GM19238 (cell line): Measurements from ENCODE around the gene CCDC33.

Experiments
- DNase-seq: peaks from one replicate; pipeline ENCODE4 v3.0.0; 2011; ENCODE audit warnings: low spot score; ENCODE audit not compliant: insufficient read length

The CCDC33 gene

DNA sequence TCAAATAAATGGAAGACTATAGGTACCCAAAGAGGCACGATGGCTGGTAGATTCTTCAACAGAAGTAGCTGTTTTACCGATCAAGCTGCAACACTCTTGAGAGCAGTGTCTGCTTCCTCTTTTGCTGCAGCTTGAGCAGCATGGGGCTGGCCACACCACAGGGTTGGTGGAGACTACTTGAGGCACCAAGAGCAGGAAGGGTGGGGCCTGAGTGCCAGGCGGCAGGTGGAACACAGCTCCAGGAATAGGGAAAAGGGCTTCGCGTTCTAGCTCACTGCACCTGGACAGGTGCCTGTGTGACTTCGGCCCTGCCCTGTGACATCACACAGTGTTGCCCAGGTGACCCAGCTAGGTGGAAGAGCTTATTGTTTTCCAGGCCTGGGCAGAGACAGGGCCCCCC lies at the start of gene CCDC33:
CCDC33 (plus strand) TSS at position 365 of the 400 bp plus-strand sequence. CDS start 394 bp downstream, outside the sequence.
- DNase-seq = peak; percentile 36

DNA sequence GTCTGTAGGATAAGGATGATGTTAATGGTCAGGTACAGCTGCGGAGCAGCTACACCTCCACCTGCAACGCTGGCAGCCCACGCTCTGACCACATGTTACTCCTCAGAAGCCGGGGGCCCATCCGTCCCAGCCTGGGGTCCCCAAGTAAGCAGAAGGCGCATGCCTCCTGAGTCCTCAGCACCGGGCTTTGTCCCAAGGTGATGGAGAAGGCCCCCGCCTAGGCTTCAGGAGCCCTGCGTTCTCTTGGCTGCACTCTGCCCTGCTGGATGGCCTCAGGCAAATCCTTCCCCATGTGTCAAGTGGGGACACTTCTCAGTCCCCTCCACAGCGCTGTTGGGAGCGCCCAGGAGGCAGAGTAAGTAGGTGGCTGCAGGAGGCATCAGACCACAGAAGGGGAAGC lies 47.9 kb upstream of the CCDC33 start:
- no peak for DNase-seq

DNA sequence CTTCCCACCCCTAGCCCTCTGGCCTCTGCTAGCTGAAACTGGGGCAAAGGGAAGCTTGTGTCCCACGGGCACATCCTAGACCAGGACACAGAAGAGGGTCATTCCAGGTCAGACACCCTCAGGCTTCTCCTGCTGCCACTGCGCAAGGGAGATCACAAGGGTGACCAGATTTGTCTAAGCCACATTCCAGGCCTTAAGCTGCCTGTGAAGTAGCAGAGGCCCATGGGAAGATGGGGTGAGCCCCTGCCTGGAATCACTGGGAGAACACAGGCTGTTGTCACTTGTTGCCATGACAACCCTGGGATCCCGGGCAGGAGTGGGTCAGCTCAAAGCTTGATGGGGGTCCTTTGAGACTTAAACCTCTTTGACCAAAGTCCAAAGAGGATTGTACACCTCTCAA lies 44.3 kb upstream of the CCDC33 start:
- DNase-seq = no peak

DNA sequence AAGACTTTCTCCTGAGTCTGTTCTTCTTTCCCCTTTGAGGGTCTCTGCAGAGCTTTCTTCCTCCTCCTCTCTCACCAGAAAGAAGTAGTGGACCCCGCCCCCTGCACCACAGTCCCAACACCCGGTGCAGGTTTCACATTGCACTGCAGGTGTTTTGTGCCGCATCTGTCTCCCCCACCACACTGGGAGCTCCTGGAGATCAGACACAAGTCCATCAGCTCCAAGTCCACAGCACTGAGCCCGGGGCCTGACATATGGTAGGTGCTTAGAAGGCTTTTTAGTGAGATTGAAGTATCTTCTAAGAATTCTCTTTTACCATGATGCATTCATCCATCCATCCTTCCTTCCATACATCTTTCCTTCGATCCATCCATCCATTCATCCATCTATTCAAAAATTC lies 43.4 kb upstream of the CCDC33 start:
- DNase-seq = no peak

DNA sequence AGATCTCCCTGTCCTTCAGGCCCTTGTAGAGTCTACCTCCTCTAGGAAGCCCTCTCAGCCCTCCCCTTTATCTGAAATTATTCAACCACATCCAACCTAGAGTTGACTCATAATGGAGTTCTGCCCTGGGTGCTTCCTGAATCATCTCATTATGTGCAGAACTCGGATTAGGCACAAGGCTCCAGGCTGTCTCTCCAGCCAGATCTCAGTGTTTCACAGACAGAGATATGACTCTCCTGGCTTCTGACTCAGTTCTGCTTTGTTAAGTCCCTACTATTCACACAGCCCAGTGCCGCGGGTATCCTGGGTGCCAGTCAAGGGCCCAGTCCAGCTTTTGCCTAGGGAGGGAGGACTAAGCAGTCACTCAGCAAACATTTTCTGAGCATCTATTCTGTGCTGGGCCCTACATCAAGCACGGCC lies 42.8 kb upstream of the CCDC33 start:
- no peak for DNase-seq

DNA sequence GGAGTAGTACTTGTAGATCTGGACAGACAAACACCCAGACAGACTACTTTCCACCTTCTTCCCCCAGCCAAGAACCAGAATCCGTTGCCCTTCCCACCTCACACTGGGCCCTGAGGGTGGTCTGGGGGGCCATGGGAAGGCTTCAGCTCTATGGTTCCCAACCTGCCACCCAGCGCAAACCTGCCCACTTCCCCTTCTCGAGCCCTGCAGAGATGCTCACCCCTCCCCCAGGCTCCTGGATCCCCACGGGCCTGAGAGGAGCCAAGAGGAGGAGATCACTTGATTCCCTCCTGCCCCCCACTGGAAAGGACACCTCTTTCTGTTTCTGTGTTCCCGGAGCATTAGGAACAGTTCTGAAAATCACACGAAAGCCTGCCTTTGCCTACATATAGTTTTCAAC lies 42.2 kb upstream of the CCDC33 start:
- DNase-seq = no peak

DNA sequence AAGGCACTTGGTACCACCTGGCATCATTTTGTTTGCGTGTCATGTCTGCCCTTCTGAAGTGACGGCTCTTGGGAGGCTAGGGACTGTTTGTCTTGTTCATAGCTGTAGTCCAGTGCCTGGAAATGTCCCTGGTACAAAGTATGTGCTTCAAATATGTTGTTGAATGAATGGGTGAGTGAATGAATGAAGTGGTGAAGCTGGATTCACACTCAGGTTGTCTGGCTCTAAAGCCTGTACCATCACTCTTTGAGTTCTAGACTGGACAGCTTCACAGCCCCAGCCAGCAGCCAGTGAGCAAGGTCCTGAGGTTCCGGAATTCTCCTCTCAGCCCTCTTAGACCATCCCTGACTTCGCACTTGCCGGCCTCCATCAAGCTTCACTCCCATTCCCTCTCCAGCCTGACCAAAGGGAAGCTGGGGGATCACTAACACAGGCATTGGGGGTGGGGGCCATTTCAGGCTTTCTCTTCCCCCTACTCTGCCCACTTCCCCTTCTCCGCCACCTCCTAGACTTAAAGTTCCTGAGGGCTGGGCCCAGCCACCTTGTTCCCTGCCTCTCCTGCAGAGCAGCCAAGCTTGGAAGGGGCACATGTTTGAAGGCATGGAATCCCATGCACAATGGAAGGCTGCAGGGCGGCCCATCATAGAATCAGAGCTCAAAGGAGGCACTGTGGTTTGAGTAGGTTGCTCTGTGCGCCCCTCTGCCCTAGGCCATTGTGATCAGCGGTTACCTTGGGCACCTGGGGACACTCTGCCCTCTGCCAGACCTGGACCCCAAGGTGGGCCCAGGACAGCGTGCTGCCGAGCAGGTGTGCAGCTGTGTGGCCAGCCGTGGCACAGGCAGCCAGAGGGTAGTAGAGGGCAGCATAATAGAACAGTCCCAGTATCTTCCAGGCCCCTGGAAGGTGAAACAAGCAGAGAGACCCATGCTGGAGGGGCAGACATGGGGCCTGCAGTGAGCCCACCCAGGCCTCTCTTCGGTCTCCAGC lies 41.3 kb upstream of the CCDC33 start:
- DNase-seq = no peak

DNA sequence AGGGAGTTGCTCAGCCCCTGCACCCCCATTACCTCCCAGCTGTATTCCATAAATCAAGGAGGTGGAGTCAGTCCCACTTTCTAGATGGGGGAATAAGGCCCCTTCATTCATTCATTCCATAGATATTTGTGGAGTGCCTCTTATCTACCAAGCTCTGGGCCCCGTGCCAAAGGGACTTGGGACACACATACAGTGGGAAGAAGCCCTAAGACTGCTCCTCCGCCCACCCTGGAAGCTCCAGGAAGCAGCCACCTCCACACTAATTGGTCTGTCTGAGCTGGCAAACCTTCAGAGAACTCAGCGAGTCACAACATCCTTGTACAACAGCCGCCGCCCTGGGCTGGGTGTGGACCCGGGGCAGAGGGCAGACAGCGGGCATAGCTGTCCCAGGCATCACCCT lies 40.0 kb upstream of the CCDC33 start:
- no peak for DNase-seq

DNA sequence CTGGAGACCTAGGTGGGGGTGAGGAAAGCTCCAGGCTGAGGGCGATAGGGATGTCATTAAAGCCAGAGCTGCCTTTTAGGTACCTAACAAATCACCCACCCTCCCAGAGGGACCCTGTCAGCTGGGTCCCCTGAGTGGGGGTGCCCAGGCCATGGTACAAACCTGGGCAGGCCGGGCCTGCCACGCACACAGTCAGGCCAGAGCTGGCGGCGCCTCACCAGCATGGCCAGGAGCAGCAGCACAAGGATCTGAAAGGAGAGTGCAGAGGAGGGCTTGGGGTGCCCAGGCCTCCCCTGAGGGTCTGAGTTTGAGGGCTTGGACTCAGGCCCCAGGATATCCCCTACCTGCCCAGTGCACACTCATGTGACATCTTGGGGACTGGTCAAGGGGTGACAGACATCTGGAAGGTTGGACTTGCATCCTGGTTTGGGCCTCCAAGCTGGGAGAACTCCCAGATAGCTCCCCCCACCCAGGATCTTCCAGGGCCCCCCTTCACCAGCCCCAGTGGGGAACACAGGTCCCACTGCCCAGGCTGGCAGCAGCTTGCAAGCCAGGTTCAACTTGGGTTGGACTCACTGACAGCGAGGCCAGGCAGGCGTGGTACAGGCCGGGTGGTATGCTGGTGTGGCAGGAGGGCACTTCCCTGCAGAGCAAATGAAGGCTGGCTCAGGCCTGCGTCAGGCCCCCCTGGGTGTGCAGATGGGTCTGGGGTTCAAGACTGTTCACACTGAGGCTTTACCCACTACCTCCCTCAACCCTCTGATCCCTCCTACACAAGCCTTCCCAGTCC lies 38.8 kb upstream of the CCDC33 start:
- no peak for DNase-seq

DNA sequence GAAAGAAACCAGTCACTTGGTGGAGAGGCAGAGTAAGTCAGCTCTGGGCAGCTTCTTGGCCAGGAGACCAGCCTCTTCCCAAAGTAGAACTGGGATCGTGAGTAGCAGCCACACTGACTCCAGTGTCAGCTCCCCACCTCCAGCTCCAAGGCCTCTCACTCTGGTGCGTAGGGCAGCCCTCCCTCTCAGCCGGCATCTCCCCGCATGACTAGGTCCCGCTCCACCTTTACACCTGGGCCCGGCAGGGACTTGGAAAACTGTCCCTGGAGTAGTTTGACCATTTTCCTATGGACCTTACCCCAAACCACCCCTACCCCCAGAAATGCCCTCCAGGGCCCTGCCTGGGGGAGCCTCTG lies 36.9 kb upstream of the CCDC33 start:
- no peak for DNase-seq

DNA sequence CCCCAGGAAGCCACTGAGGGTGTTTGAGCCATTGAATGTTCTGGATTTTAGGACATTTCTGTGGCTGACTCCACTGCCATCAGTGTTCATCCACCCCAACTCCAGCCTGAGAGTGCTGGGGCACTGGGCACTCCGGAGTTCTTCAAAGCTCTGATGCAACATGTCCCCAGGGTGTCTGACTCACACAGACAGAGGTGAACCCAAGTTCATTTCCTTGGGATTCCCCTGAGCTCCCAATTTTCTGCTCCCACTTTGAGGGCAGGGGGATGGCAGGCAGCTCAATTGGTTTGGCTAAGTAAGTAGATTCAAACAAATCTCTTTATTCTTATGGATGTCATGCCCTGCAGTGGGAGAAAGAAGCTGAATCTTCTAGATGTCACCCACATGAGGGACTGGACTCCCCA lies 35.7 kb upstream of the CCDC33 start:
- no peak for DNase-seq

DNA sequence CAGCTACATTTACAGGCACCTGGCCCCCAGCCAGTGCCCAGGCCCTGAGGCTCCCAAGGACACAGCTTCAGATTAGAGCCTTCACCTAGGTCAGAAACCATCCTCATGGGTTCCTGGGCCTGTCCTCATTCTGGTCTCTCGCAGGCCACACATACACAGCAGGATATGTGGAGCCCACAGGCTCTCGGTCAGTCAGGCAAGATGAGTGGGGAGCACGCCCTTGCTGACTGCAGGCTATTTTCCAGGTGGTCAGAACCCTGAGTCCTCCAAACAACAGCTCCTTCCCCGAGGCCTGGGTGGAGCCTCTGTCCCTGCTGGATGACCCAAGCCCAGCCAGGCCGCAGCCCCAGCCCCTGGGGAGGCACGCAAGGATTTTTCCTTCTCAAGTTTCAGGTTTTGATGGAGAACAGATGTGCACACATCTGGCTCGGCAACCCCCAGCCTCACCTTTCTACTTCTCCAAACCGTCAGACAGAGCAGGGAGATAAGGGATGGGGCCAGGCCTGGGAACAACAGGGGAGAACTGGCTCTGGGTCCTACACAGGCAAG lies 35.2 kb upstream of the CCDC33 start:
- no peak for DNase-seq

DNA sequence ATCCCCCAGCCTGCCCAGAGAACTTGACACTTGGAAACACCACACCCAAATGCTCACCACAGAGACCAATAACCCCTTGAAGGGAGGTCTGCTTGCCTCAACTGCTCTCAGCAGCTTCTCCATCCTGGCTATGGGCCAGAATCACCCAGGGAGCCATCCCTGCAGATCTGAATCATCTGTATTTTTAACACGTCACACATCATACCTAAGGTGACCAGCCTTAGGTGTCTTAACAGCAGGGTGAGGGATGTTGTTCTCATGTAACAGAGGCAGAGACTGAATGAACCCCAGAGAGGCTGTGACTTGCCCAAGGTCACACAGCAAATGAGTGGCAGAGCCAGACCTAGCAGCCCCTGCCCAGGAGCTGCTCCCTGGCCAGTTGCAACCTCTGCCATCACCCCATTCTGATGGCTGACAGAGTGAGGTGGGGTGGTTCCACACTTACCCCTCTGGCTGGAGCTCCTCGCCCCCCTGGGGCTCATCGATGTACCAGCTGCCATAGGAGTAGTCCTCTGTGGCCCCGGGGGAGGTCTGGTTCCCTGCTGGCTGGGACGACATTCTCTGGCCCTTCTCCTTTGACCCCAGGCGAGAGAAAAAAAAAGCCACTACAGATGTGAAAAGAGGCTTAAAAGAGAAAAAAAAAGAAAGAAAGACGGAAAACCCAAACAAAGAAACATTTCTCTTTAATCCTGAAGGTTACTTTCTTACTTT lies 34.3 kb upstream of the CCDC33 start:
- no peak for DNase-seq

DNA sequence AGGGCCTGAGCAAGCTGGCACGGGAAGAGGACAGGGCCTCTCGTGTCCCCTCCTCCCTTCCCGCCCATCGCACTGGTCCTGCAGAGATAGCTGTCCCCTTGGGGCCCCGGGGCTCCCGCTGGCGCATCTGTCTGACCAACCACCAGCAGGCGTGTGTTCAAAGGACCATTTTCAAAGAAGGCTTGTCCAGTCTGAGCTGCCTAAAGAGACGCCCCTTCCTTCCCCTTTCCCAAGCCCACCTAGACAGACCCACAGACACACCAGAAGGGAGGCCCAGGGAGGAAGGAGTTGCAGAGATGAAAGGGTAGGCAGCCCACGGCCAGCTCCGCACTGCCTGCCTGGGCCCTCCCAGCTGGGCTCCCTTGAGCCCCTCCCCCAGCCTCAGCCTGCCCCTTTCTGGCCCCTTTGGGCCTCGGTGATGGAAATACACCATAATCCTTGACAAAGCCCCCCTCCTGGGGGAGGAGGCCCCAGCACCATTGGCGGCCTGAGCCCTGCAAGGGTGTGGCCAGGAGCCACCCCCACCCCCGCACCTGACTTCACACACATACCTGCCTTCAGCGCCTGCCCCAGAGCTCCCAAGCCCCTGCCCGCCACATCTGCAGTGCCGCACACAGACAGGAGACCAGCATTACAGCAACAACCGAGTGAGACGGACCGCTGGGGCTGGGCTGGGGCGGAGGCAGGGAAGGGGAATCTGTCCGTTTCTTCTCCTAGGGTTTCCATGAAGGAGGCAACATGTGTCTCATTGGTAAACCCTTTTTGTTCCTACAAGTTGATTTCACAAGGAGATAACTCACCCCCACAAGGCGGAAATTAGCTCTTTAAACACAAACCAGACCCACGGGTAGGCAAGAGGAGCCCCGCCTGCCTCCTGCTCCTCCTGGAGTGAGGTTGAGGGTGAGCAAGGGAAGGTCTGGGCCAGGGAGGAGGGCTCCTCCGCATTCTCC lies 33.4 kb upstream of the CCDC33 start, which contains the start of gene STRA6:
STRA6 (minus strand) TSS at position 336 of the 950 bp plus-strand sequence. CDS start 520 bp downstream, outside the sequence.
- no peak for DNase-seq

DNA sequence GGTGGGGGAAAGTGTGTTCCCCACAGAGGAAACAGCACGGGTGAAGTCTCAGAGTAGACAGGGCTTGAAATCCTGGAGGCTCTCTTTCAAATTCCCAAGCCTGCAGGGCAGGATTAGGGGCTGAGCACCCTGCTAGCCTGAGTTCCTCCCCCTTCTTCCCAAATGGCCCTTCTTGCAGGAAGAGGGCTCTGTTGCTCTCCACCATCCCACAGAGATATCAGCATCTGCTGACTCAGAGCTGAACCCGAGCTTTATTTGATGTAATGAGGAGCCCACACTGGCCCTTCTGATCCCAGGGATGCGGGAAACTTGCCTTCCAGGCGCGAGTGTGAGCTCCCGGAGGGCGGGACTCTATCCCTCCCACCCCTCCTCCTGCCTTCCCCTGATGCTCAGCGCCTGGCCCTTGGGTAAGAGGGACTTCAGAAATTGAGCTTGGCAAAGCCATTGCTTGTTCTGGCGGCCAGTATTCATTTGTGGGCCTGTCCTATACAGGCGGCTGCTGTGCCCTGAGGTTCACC lies 32.2 kb upstream of the CCDC33 start:
- DNase-seq = no peak

DNA sequence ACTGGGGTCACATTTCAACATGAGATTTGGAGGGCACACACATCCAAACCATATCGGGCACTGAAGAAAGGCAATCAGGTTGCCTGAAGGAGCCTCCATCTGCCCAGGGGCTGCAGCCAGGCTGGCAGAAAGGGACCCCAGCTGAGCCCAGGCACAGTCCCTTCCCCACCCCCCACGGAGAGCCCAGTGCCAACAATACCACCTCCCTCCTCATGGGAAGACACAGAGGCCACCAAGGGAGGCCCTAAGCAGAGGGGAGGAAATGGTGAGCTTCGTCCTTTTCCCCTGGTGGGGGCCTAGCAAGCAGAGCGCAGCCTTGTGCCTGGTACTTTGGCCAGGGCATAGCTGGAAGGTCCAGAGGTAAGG lies 30.6 kb upstream of the CCDC33 start:
- DNase-seq = no peak

DNA sequence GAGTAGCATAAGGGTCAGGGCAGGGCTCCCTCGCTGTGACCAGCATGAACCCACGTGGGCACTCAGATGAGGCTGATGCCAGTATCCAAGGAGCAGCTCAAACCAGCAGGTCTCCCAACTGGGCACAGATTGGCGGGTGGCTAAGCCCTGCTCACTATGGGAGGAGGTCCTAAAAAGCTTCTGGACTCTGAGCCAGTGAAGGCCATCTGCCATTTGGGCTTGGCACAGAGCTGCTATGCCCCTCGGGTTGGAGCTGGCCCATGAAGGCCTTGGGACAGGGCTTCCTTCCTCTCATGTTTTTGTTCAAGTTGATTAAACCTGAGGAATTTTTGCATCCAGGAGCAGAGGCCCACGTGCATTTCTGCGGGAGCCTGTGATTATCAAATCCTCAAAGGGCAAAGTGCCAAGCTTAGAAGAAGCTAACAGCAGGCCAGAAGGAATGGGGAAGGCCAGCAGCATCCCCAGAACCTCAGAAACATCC lies 29.3 kb upstream of the CCDC33 start:
- no peak for DNase-seq

DNA sequence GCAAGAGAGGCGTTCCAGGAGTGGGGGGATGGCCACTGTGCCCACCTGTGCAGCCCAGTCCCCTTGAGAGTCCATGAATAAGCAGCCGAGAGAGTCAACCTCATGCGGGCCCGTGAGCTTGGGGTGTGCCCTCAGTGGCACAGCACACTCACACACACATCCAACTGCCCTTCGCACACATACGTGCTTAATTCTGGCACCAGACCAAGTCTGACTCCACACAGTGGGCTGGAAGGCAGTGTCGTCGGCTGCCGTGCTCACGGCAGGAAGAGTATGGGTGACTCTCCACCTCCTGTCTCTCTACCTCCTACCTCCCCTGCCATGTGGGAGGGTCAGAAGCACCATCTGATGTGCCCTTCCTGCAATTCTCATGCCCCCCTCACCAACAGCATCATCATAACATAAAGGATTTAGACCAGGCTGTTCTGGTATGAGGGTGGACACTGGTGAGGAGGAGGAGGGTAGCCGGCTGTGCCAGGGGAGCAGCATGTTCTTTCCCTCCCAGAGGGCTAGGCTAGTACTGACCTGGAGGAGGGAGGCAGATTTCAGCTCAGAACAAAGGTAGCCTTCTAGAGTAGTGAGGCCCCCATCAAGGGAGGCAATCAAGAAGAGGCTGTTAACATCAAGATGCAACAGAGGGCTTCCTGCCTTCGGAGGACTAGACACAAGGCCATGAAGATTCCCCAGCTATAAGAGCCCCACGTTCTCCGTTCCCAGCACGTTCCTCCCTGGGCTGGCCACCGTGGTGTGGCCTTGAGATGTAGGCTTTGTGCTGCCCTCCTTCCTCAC lies 28.3 kb upstream of the CCDC33 start:
- DNase-seq = no peak

DNA sequence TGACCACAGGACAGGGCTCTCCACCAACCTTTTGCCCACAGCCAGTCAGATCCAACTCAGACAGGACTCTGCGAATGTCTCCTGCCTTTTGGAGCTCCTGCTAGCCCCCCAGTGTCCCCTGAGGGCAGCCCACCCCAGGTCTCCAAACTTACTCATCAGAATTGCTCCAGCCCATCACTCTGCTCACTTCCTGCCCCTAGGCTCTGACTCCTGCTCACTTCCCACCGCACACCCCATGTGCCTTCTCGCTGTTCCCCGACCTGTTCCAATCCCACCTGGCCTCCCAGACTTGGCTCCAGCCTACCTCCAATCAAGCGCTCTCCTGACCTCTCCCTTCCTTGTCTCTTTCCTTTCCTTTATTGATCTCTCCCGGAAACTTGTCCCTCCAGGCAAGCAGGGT lies 27.6 kb upstream of the CCDC33 start:
- DNase-seq = no peak
